OCI-LY7 (cell line): ENCODE data around the gene PCP2.

Experiments used
- EZH2phosphoT487 ChIP-seq: fragments of 200-600 bp; sonication (generic); IDR thresholded peaks from 2 replicates; pipeline ENCODE4 v1.6.1; 2018; ENCODE audit warnings: low read depth, borderline replicate concordance, mild to moderate bottlenecking, mixed run types, antibody characterized with exemption, low read length, moderate library complexity, mixed read lengths
- TF ChIP-seq, protein P1 (sequence below): fragments of 200-600 bp; sonication (generic); conservative IDR thresholded peaks from 2 replicates; pipeline ENCODE4 v1.5.1; 2014; ENCODE audit warnings: mild to moderate bottlenecking, antibody characterized with exemption, low read length, moderate library complexity, mixed read lengths

DNA sequence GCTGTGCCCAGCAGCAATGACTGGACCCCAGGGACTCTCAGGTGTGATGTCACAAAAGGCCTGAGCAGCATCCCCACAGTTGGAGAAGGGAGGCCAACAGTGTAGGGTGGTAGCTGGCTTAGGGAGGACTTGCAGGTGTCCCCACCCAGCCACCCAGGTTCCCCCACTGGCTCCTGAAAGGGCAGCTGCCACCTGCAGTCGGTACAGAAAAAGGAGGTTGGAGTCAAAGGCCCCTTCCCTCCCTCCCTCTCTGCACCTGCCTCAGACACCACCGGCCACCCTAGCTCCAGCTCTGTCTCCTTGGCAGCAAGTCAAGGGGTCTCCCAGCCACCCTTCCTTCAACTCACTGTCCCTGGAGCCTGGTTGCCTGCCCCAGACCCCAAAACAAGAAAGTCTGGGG is at the start of gene PCP2:
- TF ChIP-seq, protein P1, sequence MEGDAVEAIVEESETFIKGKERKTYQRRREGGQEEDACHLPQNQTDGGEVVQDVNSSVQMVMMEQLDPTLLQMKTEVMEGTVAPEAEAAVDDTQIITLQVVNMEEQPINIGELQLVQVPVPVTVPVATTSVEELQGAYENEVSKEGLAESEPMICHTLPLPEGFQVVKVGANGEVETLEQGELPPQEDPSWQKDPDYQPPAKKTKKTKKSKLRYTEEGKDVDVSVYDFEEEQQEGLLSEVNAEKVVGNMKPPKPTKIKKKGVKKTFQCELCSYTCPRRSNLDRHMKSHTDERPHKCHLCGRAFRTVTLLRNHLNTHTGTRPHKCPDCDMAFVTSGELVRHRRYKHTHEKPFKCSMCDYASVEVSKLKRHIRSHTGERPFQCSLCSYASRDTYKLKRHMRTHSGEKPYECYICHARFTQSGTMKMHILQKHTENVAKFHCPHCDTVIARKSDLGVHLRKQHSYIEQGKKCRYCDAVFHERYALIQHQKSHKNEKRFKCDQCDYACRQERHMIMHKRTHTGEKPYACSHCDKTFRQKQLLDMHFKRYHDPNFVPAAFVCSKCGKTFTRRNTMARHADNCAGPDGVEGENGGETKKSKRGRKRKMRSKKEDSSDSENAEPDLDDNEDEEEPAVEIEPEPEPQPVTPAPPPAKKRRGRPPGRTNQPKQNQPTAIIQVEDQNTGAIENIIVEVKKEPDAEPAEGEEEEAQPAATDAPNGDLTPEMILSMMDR, result no peak
- TF ChIP-seq EZH2phosphoT487, result no peak
